LoVo (cell line): Measurements from ENCODE around the gene NDUFS6.

Experiments used
- DNase-seq: peaks from one replicate; pipeline ENCODE4 v3.0.0-alpha.2; 2016; ENCODE audit warnings: low spot score

NDUFS6 gene

GRCh38 chr5:1801222-1801966, at the start of gene NDUFS6:
Gene NDUFS6, plus strand, starts transcription at chr5:1801407. Its CDS starts 11 bp downstream, at chr5:1801418.
- DNase-seq: peak; percentile 90

GRCh38 chr5:1751864-1752822, 49.1 kb upstream of the NDUFS6 start:
- no peak for DNase-seq

GRCh38 chr5:1752881-1753280, 48.3 kb upstream of the NDUFS6 start:
- no peak for DNase-seq

- DNase-seq: no peak
These were observed 47.7 kb upstream of the NDUFS6 start for GRCh38 chr5:1753490-1753889.

GRCh38 chr5:1754531-1755220, 46.5 kb upstream of the NDUFS6 start:
- no peak for DNase-seq

GRCh38 chr5:1755321-1755949, 45.8 kb upstream of the NDUFS6 start:
- no peak for DNase-seq

GRCh38 chr5:1756481-1756880, 44.7 kb upstream of the NDUFS6 start:
- DNase-seq: no peak

- DNase-seq: no peak
These were observed 43.7 kb upstream of the NDUFS6 start for GRCh38 chr5:1757511-1757910.

GRCh38 chr5:1758574-1758973, 42.6 kb upstream of the NDUFS6 start:
- DNase-seq: no peak

- DNase-seq: no peak
These were observed 41.7 kb upstream of the NDUFS6 start for GRCh38 chr5:1759378-1759970.

- DNase-seq: no peak
These were observed 41.0 kb upstream of the NDUFS6 start for GRCh38 chr5:1760231-1760630.

GRCh38 chr5:1760656-1761452, 40.4 kb upstream of the NDUFS6 start:
- no peak for DNase-seq

GRCh38 chr5:1761453-1761755, 39.8 kb upstream of the NDUFS6 start:
- no peak for DNase-seq

- DNase-seq: no peak
These were observed 38.9 kb upstream of the NDUFS6 start for GRCh38 chr5:1762121-1762882.

GRCh38 chr5:1762883-1763547, 38.2 kb upstream of the NDUFS6 start:
- no peak for DNase-seq

GRCh38 chr5:1763548-1763911, 37.7 kb upstream of the NDUFS6 start:
- peak; percentile 29 for DNase-seq

GRCh38 chr5:1763960-1764605, 37.1 kb upstream of the NDUFS6 start:
- DNase-seq: no peak

- no peak for DNase-seq
These were observed 36.6 kb upstream of the NDUFS6 start for GRCh38 chr5:1764606-1764960.

- DNase-seq: no peak
These were observed 35.9 kb upstream of the NDUFS6 start for GRCh38 chr5:1765141-1765879.
